GM06990 (cell line): ENCODE measurements around the gene CAPN15.

Experiments used
- DNase-seq: peaks from one replicate; pipeline ENCODE4 v3.0.0-alpha.2; 2011; ENCODE audit not compliant: insufficient read length; ENCODE audit errors: extremely low read depth
- H3K27me3 ChIP-seq: replicated peaks from 2 replicates; pipeline ENCODE4 v1.6.0; 2011; ENCODE audit warnings: low read length; ENCODE audit not compliant: control insufficient read depth, insufficient read depth
- H3K36me3 ChIP-seq: 2 replicates; pipeline ENCODE4 v1.5.1; 2011; ENCODE audit warnings: low read length; ENCODE audit not compliant: control insufficient read depth, insufficient read depth
- H3K4me3 ChIP-seq: replicated peaks from 2 replicates; pipeline ENCODE4 v1.5.1; 2011; ENCODE audit warnings: low read depth, mild to moderate bottlenecking, control low read depth, low read length
- CTCF ChIP-seq: IDR thresholded peaks from 2 replicates; pipeline ENCODE4 v1.5.1; 2011; ENCODE audit warnings: low read length, control low read depth, mild to moderate bottlenecking, inconsistent platforms; ENCODE audit not compliant: insufficient read depth, poor library complexity, severe bottlenecking

CAPN15 gene

DNA sequence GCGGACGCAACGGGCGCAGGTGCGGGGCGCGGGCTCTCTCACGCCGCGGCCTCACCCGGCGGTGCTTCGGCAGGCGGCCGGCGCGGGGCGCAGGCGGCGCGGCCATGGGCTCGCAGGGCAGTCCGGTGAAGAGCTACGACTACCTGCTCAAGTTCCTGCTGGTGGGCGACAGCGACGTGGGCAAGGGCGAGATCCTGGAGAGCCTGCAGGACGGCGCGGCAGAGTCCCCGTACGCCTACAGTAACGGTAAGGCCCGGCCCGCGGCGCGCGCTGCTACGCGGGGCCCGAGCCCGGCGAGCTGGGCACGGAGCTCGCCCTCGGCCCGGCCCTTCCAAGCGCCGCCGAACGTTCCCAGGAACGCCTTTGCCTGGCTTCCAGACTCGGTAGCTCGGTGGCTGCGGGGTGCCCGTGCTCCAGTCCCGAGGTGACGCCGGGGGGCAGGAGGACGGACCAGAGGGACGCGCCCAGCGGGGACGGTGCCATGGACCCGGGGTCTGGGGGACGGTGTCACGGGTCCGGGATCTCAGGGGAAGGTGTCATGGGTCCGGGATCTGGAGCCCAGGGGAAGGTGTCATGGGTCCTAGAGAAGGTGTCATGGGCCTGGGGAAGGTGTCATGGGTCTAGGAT lies 62.8 kb downstream of the CAPN15 start:
- Histone ChIP-seq H3K36me3 (no peaks in the 10 kb centered on the region; the same call in 1 of the 2 replicates), H3K27me3 (no peaks in the 10 kb centered on the region), H3K4me3 (peak overlapping the region; percentile 83)
- DNase-seq = peak; percentile 48
- no peak for TF ChIP-seq CTCF

GRCh38 chr16:590815-591200 lies 63.3 kb downstream of the CAPN15 start:
- TF ChIP-seq CTCF = no peak
- Histone ChIP-seq H3K4me3 (peak overlapping the region; percentile 83), H3K27me3 (no peaks in the 10 kb centered on the region), H3K36me3 (no peaks in the 10 kb centered on the region; the same call in 1 of the 2 replicates)
- DNase-seq = no peak

DNA sequence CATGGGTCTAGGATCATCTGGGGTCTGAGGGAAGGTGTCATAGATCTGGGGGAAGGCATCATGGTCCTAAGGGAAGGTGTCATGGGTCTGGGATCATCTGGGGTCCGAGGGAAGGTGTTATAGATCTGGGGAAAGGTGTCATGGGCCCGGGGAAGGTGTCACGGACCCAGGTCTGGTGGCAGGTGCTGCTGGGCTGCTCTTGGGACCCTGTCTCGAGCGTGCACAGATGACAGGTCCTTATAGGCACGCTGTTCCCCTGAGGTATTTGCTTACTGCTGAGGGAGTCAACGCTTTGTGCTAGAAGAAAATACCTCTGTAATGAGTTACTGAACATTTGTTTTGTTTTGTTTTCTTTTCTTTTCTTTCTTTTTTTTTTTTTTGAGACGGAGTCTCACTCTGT lies 63.7 kb downstream of the CAPN15 start:
- no peak for DNase-seq

GRCh38 chr16:591892-592517 lies 64.5 kb downstream of the CAPN15 start:
- H3K4me3 ChIP-seq = no peak overlapping the region
- DNase-seq = no peak
- H3K27me3 ChIP-seq = no peaks in the 10 kb centered on the region
- no peaks in the 10 kb centered on the region; the same call in 1 of the 2 replicates for H3K36me3 ChIP-seq
- TF ChIP-seq CTCF = no peak

More for the DNA sequence above, 63.7 kb downstream of the CAPN15 start:
- no peak for TF ChIP-seq CTCF
- H3K4me3 ChIP-seq = no peak overlapping the region; the same call in 1 of the 2 replicates
- no peaks in the 10 kb centered on the region for H3K27me3 ChIP-seq
- no peaks in the 10 kb centered on the region; the same call in 1 of the 2 replicates for H3K36me3 ChIP-seq

- no peak for TF ChIP-seq CTCF
- Histone ChIP-seq H3K36me3 (no peaks in the 10 kb centered on the region; the same call in 1 of the 2 replicates), H3K27me3 (no peaks in the 10 kb centered on the region), H3K4me3 (no peak overlapping the region)
- no peak for DNase-seq
Observed at GRCh38 chr16:592518-593306, 65.2 kb downstream of the CAPN15 start.
